GM12891 (cell line): ENCODE results near the gene ARFIP1.
"Not testable (repeated sequence)": the region's sequence is repeated elsewhere in the genome, so short reads cannot be mapped to it uniquely, and the experiment has no call there.

Source experiments
- DNase-seq: peaks from one replicate; pipeline ENCODE4 v3.0.0; 2011; ENCODE audit warnings: low spot score; ENCODE audit not compliant: insufficient read length
- FAIRE-seq: peaks from 2 replicates; lab custom pipeline; 2011; peaks lifted over from hg19 to GRCh38; lab: Jason Lieb, UNC
- PAX5 ChIP-seq: IDR thresholded peaks from 2 replicates; pipeline ENCODE4 v1.6.1; 2011; ENCODE audit warnings: low read length, moderate library complexity, mild to moderate bottlenecking; ENCODE audit not compliant: insufficient read depth, severe bottlenecking
- POLR2A ChIP-seq: IDR thresholded peaks from 2 replicates; pipeline ENCODE4 v1.6.1; 2011; ENCODE audit warnings: low read depth, low read length, control low read depth
- POLR2AphosphoS5 ChIP-seq: IDR thresholded peaks from 2 replicates; pipeline ENCODE4 v1.6.1; 2011; ENCODE audit warnings: low read depth, low read length, control low read depth
- POU2F2 ChIP-seq: IDR thresholded peaks from 2 replicates; pipeline ENCODE4 v1.6.1; 2011; ENCODE audit warnings: low read depth, mild to moderate bottlenecking, control low read depth, low read length, moderate library complexity
- SPI1 ChIP-seq: IDR thresholded peaks from 2 replicates; pipeline ENCODE4 v1.6.1; 2011; ENCODE audit warnings: low read depth, low read length, control low read depth
- TAF1 ChIP-seq: IDR thresholded peaks from 2 replicates; pipeline ENCODE4 v1.6.1; 2011; ENCODE audit warnings: low read depth, low read length, control low read depth

ARFIP1 gene

DNA sequence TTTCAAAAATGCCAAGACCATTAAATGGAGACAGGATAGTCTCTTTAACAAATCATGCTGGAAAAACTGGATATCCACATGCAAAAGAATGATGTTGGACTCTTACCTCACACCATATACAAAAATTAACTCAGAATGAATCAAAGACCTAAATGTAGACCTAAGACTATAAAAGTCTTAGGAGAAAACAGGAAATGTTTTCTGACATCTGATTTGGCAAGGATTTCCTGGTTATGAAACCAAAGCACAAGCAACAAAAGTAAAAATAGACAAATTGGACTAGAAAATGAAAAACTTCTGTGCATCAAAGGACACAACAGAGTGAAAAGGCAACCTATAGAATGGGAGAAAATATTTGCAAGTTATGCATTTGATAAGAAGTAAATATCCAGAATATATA, 37.6 kb downstream of the ARFIP1 start:
- TF ChIP-seq PAX5 = no peak
- TF ChIP-seq POLR2A = no peak
- no peak for TF ChIP-seq POLR2AphosphoS5
- no peak for TF ChIP-seq POU2F2
- TF ChIP-seq SPI1 = no peak
- TF ChIP-seq TAF1 = no peak
- DNase-seq (no peak), FAIRE-seq (no peak)

DNA sequence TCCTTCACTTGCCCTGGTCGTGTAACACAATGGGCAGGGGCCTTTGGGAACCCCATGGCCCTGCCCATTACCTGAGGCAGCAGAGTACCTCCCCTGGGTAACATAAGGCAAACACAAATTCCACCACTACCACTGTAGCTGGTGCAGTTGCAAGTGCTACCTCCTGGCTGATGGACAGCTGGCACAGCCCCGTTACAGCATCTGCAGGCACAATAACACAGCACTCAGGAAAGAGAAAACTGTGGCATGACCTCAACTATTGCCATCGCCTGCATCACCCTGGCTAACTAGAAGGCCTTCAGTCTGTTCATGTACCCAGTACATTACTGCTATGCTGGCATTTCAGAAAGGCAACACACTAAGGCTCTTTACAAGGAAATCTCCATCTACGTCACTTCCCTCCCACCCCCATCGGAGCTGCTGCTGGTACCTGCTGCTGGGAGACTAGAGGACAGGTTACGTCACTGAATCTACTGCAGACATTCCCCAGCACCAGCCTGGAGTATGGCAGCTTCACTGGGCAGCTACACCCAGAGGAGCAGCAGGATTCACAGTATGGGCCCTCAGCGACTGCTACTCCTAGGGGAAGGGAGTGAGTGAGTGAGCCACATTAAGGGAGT, 39.4 kb downstream of the ARFIP1 start:
- no peak for DNase-seq
- TF ChIP-seq POLR2AphosphoS5 (no peak), PAX5 (no peak), POLR2A (no peak), POU2F2 (no peak), TAF1 (no peak), SPI1 (no peak)
- FAIRE-seq = no peak

DNA sequence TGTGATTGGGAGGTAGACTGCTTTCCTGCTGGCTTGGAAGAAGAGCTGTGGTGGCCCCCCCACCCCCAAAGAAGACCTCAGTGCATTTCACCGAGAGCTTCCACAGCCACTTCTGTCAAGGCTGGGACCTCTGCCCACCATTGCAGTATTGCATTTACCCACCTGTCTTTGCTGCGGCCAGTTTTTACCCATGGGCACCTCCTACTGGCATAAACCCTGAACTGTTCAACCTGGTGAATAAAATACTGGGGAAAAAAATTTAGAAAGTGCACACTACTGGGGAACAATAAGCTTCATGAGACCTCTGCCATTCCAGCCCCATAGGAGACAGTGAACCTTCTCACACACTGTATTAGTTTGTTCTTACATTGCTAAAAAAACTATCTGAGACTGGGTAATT, 40.3 kb downstream of the ARFIP1 start:
- TF ChIP-seq PAX5 = no peak
- no peak for TF ChIP-seq POU2F2
- TF ChIP-seq POLR2A = no peak
- FAIRE-seq (no peak), DNase-seq (no peak)

DNA sequence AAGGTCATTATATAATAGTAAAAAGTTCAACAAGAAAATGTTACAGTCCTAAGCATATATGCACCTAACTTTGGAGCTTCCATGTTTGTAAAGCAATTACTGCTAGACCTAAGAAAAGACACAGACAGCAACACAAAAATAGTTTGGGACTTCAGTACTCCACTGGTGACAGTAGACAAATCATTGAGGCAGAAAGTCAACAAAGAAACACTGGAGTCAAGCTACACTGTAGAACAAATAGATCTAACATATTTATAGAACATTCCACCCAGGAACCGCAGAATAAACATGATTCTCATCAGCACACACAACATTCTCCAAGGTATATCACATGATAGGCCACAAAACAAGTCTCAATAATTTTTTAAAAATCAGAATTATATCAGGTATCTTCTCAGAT, 42.6 kb downstream of the ARFIP1 start:
- FAIRE-seq (no peak), DNase-seq (no peak)
- TF ChIP-seq POLR2A (no peak), POLR2AphosphoS5 (no peak), TAF1 (no peak), PAX5 (no peak), POU2F2 (no peak), SPI1 (no peak)

DNA sequence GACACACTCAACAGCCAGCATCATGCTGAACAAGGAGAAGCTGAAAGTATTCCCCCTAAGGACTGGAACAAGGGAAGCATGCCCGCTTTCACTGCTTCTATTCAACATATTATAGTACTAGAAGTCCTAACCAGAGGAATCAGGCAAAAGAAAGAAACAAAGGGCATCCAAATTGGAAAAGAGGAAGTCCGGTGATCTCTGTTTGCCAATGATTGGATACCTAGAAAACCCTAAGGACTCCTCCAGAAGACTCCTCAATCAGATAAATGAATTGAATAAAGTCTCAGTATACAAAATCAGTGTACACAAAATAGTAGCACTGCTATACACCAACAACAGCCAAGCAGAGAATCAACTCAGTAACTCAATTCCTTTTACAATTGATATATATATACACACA, 44.8 kb downstream of the ARFIP1 start:
- no peak for DNase-seq
- peak; percentile 37 for TF ChIP-seq SPI1
- no peak for TF ChIP-seq POLR2A
- FAIRE-seq = no peak

DNA sequence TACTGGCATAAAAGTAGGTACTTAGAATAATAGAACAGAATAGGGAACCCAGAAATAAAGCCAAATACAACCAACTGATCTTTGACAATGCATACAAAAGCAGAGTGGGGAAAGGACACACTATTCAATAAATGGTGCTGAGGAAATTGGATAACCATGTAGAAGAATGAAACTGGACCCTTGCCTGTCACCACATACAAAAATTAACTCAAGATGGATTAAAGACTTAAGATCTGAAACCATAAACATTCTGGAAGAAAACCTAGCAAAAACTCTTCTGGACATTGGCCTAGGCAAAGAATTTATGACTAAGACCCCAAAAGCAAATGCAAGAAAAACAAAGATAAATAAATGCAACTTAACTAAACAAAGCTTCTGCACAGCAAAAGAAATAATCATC, 45.6 kb downstream of the ARFIP1 start:
- FAIRE-seq = no peak
- no peak for DNase-seq
- TF ChIP-seq POLR2A (no peak), PAX5 (no peak), SPI1 (no peak), POU2F2 (no peak), POLR2AphosphoS5 (no peak), TAF1 (no peak)

DNA sequence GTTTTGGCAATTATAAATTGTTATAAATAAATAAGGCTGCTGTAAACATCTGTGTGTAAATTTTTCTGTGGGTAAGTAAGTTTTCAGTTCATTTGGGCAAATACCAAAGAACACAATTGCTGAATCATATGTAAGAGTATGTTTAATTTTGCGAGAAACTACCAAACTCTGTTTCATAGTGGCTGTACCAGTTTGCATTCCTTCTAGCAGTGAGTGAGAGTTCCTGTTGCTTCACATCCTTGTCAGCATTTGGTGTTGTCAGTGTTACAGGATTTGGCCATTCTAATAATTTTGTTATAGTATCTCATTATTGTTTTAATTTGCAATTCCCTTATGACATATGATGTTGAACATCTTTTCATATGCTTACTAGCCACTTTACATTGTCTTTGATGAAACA, 48.4 kb downstream of the ARFIP1 start:
- no peak for FAIRE-seq
- DNase-seq = no peak
- TF ChIP-seq POU2F2 = no peak
- TF ChIP-seq SPI1 = no peak

DNA sequence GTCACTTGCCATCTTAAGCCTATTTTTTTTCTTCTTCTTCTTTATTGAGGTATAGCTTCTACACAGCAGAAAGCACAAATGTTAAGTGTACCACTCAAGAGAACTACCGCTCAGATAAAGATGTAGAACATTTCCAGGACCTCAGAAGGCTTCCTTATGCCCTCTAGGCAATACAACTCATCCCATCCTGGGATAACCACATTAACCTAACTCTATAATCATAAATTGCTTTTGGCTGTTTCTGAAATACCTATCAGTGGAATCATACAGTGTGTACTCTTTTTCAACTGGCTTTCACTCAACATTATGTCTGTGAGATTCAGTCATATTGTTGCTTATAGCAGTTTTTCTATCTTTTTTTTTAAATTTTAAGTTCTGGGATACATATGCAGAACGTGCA, 51.7 kb downstream of the ARFIP1 start:
- DNase-seq (no peak), FAIRE-seq (no peak)
- TF ChIP-seq POU2F2 (no peak), PAX5 (no peak), SPI1 (no peak), TAF1 (no peak)

DNA sequence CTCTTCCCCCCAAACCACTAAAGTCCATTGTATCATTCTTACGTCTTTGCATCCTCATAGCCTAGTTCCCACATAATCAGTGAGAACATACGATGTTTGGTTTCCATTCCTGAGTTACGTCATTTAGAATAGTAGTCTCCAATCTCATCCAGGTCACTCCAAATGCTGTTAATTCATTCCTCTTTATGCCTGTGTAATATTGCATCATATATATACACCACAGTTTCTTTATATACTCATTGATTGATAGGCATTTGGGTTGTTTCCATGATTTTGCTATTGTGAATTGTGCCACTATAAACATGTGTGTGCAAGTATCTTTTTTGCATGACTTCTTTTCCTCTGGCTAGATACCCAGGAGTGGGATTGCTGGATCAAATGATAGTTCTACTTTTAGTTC, 57.2 kb downstream of the ARFIP1 start:
- FAIRE-seq (peak; percentile 70), DNase-seq (no peak)
- no peak for TF ChIP-seq POLR2A
- TF ChIP-seq TAF1 = no peak
- no peak for TF ChIP-seq SPI1
- no peak for TF ChIP-seq POU2F2
- TF ChIP-seq PAX5 = no peak
- no peak for TF ChIP-seq POLR2AphosphoS5

DNA sequence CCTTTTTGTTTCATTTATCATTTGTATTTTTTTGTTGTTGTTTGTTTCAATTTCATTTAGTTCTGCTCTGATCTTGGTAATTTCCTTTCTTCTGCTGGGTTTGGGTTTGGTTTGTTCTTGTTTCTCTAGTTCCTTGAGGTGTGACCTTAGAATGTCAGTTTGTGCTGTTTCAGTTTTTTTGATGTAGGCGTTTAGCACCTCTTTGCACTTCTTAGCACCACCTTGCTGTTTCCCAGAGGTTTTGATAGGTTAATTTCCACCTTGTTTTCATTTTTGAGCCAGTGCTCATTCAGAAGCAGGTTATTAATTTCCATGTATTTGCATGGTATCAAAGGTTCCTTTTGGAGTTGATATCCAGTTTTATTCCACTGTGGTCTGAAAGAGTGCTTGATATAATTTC, 60.0 kb downstream of the ARFIP1 start:
- FAIRE-seq, DNase-seq: not testable (repeated sequence)

DNA sequence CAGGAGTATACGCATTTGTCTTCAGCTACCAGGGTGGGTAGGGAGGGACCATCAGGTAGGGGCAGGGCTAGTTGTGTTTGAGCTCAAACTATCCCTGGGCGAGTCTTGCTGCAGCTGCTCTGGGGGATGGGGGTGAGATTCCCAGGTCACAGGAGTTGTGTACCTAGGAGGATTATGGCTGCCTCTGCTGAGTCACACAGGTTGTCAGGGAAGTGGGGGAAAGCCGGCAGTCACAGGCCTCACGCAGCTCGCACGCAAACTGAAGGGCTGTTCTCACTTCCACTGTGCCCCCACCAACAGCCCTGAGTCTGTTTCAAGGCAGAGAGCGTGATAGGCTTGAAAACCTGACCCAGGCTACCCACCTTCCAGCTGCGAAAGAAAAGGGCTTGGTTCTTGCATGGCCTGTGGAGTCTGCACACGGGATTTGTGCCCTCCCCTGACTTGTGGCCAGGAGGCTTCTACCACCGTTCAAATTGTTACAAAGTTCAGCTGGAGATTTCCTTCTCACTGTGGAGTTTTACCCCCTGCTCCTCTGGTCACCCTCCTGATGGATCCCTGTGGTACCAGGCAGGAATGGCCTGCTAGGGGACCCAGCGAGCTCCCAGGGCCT, 63.8 kb downstream of the ARFIP1 start:
- FAIRE-seq (no peak), DNase-seq (no peak)
- TF ChIP-seq SPI1 (no peak), POLR2AphosphoS5 (no peak), TAF1 (no peak)
